K562 (cell line): ENCODE measurements around the gene PRKAR1B. TPM values are rescaled to one million over a fixed set of nuclear protein-coding genes. Genes with fewer than 3 reads are reported as not detected.

Source experiments
- ATAC-seq: fragments of 200-7000 bp; cut with Tn5 transposase; 3 replicates; pipeline ENCODE4 v1.9.1; 2020; ENCODE audit warnings: moderate library complexity
- BruUV-seq: library from RNA; stranded (reverse); fragments of 400-500 nt; replicated peaks from 2 replicates; lab custom pipeline; 2021; lab: Mats Ljungman, UMichigan
- CTCF ChIA-PET: fragments of 300-600 bp; formaldehyde crosslinking; extraction: SDS; loops from one replicate; lab custom pipeline; 2021; ENCODE audit warnings: low intra/inter-chr PET ratio; lab: Yijun Ruan, JAX
- POLR2A ChIA-PET: fragments of 300-600, 350-650 bp; sonication (Branson Sonifier 250); formaldehyde crosslinking; extraction: SDS; loops from one replicate; lab custom pipeline; 2021; ENCODE audit warnings: antibody characterized with exemption, inconsistent platforms; lab: Yijun Ruan, JAX
- DNase-seq, 4 experiments: peaks; one replicate each; pipeline versions ENCODE4 v3.0.0 to v3.0.0-alpha.2; 2011 to 2018; ENCODE audit warnings: low spot score in 3 of 4, mixed read lengths in 3 of 4; ENCODE audit errors: extremely low read depth in 1 of 4
- FAIRE-seq: peaks from 2 replicates; lab custom pipeline; 2011; peaks lifted over from hg19 to GRCh38; lab: Jason Lieb, UNC
- H2AFZ ChIP-seq: 2 replicates; pipeline ENCODE4 v1.6.0; 2011; ENCODE audit warnings: low read depth, low read length, control low read depth, inconsistent platforms
- H3K27ac ChIP-seq: fragments of 200-600 bp; 3 replicates; pipeline ENCODE4 v1.8.0; 2011; ENCODE audit warnings: low read depth, mild to moderate bottlenecking, control low read depth, inconsistent platforms, low read length, moderate library complexity, mixed read lengths; ENCODE audit errors: extremely low read depth
- H3K27me3 ChIP-seq, 2 experiments: fragments of 300-600 bp in 1 of 2; 2 replicates in 1 of 2; 3 replicates in 1 of 2; pipeline versions ENCODE4 v1.6.0 to v1.8.0; 2011; ENCODE audit warnings: inconsistent platforms in 2 of 2, low read length in 2 of 2, mild to moderate bottlenecking in 1 of 2, mixed read lengths in 1 of 2, moderate library complexity in 1 of 2; ENCODE audit not compliant: control insufficient read depth in 2 of 2, insufficient read depth in 2 of 2
- H3K36me3 ChIP-seq: fragments of 300-600 bp; 3 replicates; pipeline ENCODE4 v1.8.0; 2011; ENCODE audit warnings: mild to moderate bottlenecking, low read length, inconsistent platforms; ENCODE audit not compliant: control insufficient read depth, insufficient read depth
- H3K4me1 ChIP-seq, 2 experiments: fragments of 200-600 bp in 1 of 2; replicated peaks in 1 of 2; 2 replicates in 1 of 2; 3 replicates in 1 of 2; pipeline versions ENCODE4 v1.5.1 to v1.8.0; 2011; ENCODE audit warnings: inconsistent platforms in 2 of 2, low read length in 2 of 2, mild to moderate bottlenecking in 1 of 2, mixed read lengths in 1 of 2, moderate library complexity in 1 of 2; ENCODE audit not compliant: control insufficient read depth in 2 of 2, insufficient read depth in 2 of 2
- H3K4me2 ChIP-seq: 2 replicates; pipeline ENCODE4 v1.6.1; 2011; ENCODE audit warnings: low read length, control low read depth, inconsistent platforms, mixed read lengths; ENCODE audit not compliant: insufficient read depth
- H3K4me3 ChIP-seq: fragments of 200-600 bp; sonication (generic), shearing (Covaris generic); 2 replicates; pipeline ENCODE4 v1.5.1; 2016; ENCODE audit warnings: control low read depth, inconsistent platforms
- H3K79me2 ChIP-seq: fragments of 200-600 bp; 3 replicates; pipeline ENCODE4 v1.8.0; 2011; ENCODE audit warnings: low read length, inconsistent platforms; ENCODE audit not compliant: control insufficient read depth, insufficient read depth
- H3K9ac ChIP-seq, 2 experiments: 2 replicates each; pipeline versions ENCODE4 v1.6.0 to v1.6.1; 2011; ENCODE audit warnings: low read depth in 2 of 2, low read length in 2 of 2, control low read depth in 1 of 2, inconsistent platforms in 1 of 2, mild to moderate bottlenecking in 1 of 2, mixed read lengths in 1 of 2; ENCODE audit not compliant: insufficient read depth in 1 of 2
- H3K9me1 ChIP-seq: one replicate; pipeline ENCODE4 v1.6.0; 2011; ENCODE audit warnings: inconsistent platforms, mild to moderate bottlenecking, low read length, moderate library complexity; ENCODE audit not compliant: control insufficient read depth, insufficient read depth
- H3K9me3 ChIP-seq: replicated peaks from 2 replicates; pipeline ENCODE4 v1.5.1; 2011; ENCODE audit warnings: low read depth, low read length, inconsistent platforms; ENCODE audit not compliant: control insufficient read depth, insufficient read depth
- H4K20me1 ChIP-seq: replicated peaks from 2 replicates; pipeline ENCODE4 v1.6.1; 2011; ENCODE audit warnings: low read length, inconsistent platforms, mixed read lengths; ENCODE audit not compliant: control insufficient read depth, insufficient read depth
- BCOR ChIP-seq: fragments of 450-650 bp; IDR thresholded peaks from 2 replicates; pipeline ENCODE4 v1.6.1; 2016
- CBX1 ChIP-seq: sonication (generic); IDR thresholded peaks from 2 replicates; pipeline ENCODE4 v1.6.1; 2016; ENCODE audit warnings: antibody characterized with exemption, low read depth, mild to moderate bottlenecking
- CBX3 ChIP-seq, 2 experiments: IDR thresholded peaks; 1 replicate in 1 of 2; 2 replicates in 1 of 2; pipeline ENCODE4 v1.6.1; 2012; ENCODE audit warnings: inconsistent platforms in 2 of 2, low read length in 2 of 2, borderline replicate concordance in 1 of 2, control low read depth in 1 of 2
- CHD4 ChIP-seq: fragments of 200-600 bp; sonication (generic); IDR thresholded peaks from 3 replicates; pipeline ENCODE4 v1.6.1; 2012; ENCODE audit warnings: low read depth, mild to moderate bottlenecking, mixed read lengths, low read length, inconsistent platforms; ENCODE audit not compliant: insufficient read depth, insufficient replicate concordance, poor library complexity, severe bottlenecking
- FOSL1 ChIP-seq: fragments of 200-800 bp; sonication (Bioruptor generic); conservative IDR thresholded peaks from 2 replicates; pipeline ENCODE4 v1.6.1; 2016; ENCODE audit warnings: missing genetic modification characterization, missing compliant biosample characterization
- KDM1A ChIP-seq, 2 experiments: fragments of 450-650 bp; IDR thresholded peaks; 2 replicates each; pipeline ENCODE4 v1.6.1; 2016; ENCODE audit warnings: mild to moderate bottlenecking in 2 of 2
- PCBP1 ChIP-seq: fragments of 200-400 bp; formaldehyde crosslinking; IDR thresholded peaks from 2 replicates; pipeline ENCODE4 v1.6.1; 2018; ENCODE audit warnings: mild to moderate bottlenecking, low read depth, low read length; ENCODE audit not compliant: poor library complexity, severe bottlenecking
- PHF20 ChIP-seq: fragments of 450-650 bp; IDR thresholded peaks from 2 replicates; pipeline ENCODE4 v1.6.1; 2018; ENCODE audit not compliant: partially characterized antibody
- POLR2A ChIP-seq: fragments of 450-650 bp; conservative IDR thresholded peaks from 2 replicates; pipeline ENCODE4 v1.6.1; 2016
- RBM25 ChIP-seq: fragments of 200-400 bp; formaldehyde crosslinking; IDR thresholded peaks from 2 replicates; pipeline ENCODE4 v1.6.1; 2018; ENCODE audit warnings: low read length, low read depth, moderate library complexity; ENCODE audit not compliant: severe bottlenecking
- SMAD4 ChIP-seq: fragments of 250-450 bp; sonication (Bioruptor Pico); conservative IDR thresholded peaks from 2 replicates; pipeline ENCODE4 v1.8.0; 2021; ENCODE audit warnings: inconsistent platforms, mild to moderate bottlenecking, moderate library complexity
- ZFP36 ChIP-seq: fragments of 150-350 bp; IDR thresholded peaks from 2 replicates; pipeline ENCODE4 v1.6.1; 2018; ENCODE audit warnings: low read length, low read depth; ENCODE audit not compliant: partially characterized antibody
- ZNF644 ChIP-seq: fragments of 200-800 bp; sonication (Bioruptor generic); IDR thresholded peaks from 2 replicates; pipeline ENCODE4 v1.6.1; 2016; ENCODE audit warnings: low read depth, missing genetic modification characterization, missing compliant biosample characterization
- WGBS: fragments of 100-300 bp; shearing (Covaris generic); methylation state at CpG from one replicate; pipeline ENCODE4 v1.1.6; 2016; ENCODE audit warnings: low coverage, mixed read lengths; ENCODE audit not compliant: insufficient coverage; ENCODE audit errors: missing lambda C conversion rate; 5-methylcytosine and 5-hydroxymethylcytosine counted together
- in situ Hi-C: fragments of 300-500 bp; cut with MboI; formaldehyde crosslinking; loops from 4 replicates; pipeline ENCODE4 v1.15.0; 2018; ENCODE audit warnings: inconsistent platforms, mixed read lengths
- intact Hi-C: fragments of 100-400 bp; cut with micrococcal nuclease; formaldehyde crosslinking; loops from 2 replicates; pipeline ENCODE4 v1.14.2; 2022
- polyA plus RNA-seq, 8 experiments: library from polyadenylated mRNA; depleted of rRNA in 4 of 8; stranded (reverse) in 5 of 8; unstranded in 3 of 8; fragments of >200 nt; fragmentation: Nextera tagmentation in 2 of 8; fragmentation: Illumina TruSeq in 1 of 8; extraction: Ambion mirVana in 2 of 8; extraction: Trizol in 1 of 8; gene quantifications; 2 replicates each; pipeline versions ENCODE4 v1.2.1 to v1.2.3, GENCODE V29; 2011 to 2014; ENCODE audit warnings: inconsistent platforms in 1 of 8, missing spikeins in 1 of 8
- total RNA-seq, 7 experiments: library from RNA; depleted of rRNA in 6 of 7; stranded (reverse); fragments of >200 nt in 6 of 7; fragmentation: Illumina TruSeq in 2 of 7; extraction: Trizol in 2 of 7; gene quantifications; 2 replicates each; pipeline versions ENCODE4 v1.2.1 to v1.2.3, GENCODE V29; 2011 to 2021; ENCODE audit warnings: low replicate concordance in 1 of 7

PRKAR1B gene
- total and polyA plus RNA-seq, 9 of the 15 experiments (the other 6 are each of a cell fraction or from before 2014, with no cell fraction given) = 0.99 to 30.5 (median 12.7) TPM

GRCh38 chr7:620056-620455 lies 107.0 kb downstream of the PRKAR1B start (continued):
- TF ChIP-seq ZNF644 (tag) (no peak), FOSL1 (peak; percentile 78)
- TF ChIP-seq, all 486 proteins: peak for 11

GRCh38 chr7:619368-619840 lies 107.7 kb downstream of the PRKAR1B start:
- H2AFZ ChIP-seq = no peak overlapping the region
- intact Hi-C loops = no loop called here
- 0 out of 3 replicates have a peak, but pooled peaks cover 2% of the 10 kb centered on the region for H3K79me2 ChIP-seq
- H3K9ac ChIP-seq = no peak overlapping the region
- H3K4me1 ChIP-seq = peaks cover 5 to 16% of the 10 kb centered on the region in 2 experiments; a peak in 3 of 5 replicates
- BruUV-seq = no TSS peak
- H3K27ac ChIP-seq = no peak overlapping the region
- ChIA-PET CTCF (no interaction called here), POLR2A (interaction anchor here (0.6 to 1.0 kb wide), 2 partner anchors 9 to 15 kb away, joined by 3 to 4 read pairs; no protein-coding TSS in a partner anchor)
- ATAC-seq (no peak), DNase-seq (no peak), FAIRE-seq (no peak)
- peaks cover 20% of the 10 kb centered on the region for H3K9me3 ChIP-seq
- H3K36me3 ChIP-seq = no peaks in the 10 kb centered on the region; the same call in 2 of the 3 replicates
- TF ChIP-seq KDM1A (IDR thresholded peaks at IDR 0.05) (peak in 1 of 2 experiments; percentile 32; a peak in 1 of 4 replicates), ZFP36 (peak; percentile 69), PHF20 (peak; percentile 29), BCOR (peak; percentile 91), CBX1 (peak; percentile 59; the same call in 1 of the 2 replicates), SMAD4 (CRISPR knock-in tag) (no peak), PCBP1 (no peak), CBX3 (IDR thresholded peaks at IDR 0.05; ENCODE audit: borderline replicate concordance in 1 of 2, low read length in 2 of 2) (peak in 1 of 2 experiments; percentile 40; a peak in 1 of 3 replicates), RBM25 (peak; percentile 89), CHD4 (peak; percentile 41), POLR2A (no peak)
- 79% methylated on average over 5 of the region's 5 CpGs for WGBS
- in situ Hi-C loops = no loop called here
- no peak overlapping the region for H3K4me3 ChIP-seq
- H3K9me1 ChIP-seq = no peaks in the 10 kb centered on the region
- H4K20me1 ChIP-seq = no peaks in the 10 kb centered on the region
- no peak overlapping the region for H3K4me2 ChIP-seq
- H3K27me3 ChIP-seq = no peaks in the 10 kb centered on the region
